AG09309 (cell line): ENCODE measurements around the gene ASMT.
"Not testable (repeated sequence)": the region's sequence is repeated elsewhere in the genome, so short reads cannot be mapped to it uniquely, and the experiment has no call there.

ENCODE experiments used
- DNase-seq: peaks from one replicate; pipeline ENCODE4 v3.0.0-alpha.2; 2010; ENCODE audit warnings: low read depth
- H3K4me3 ChIP-seq: 2 replicates; pipeline ENCODE4 v1.5.1; 2011; ENCODE audit warnings: mild to moderate bottlenecking, low read depth, low read length, moderate library complexity; ENCODE audit not compliant: control insufficient read depth
- TF ChIP-seq, protein P1 (sequence below): IDR thresholded peaks from 2 replicates; pipeline ENCODE4 v1.5.1; 2011; ENCODE audit warnings: mild to moderate bottlenecking, low read depth, low read length, inconsistent platforms; ENCODE audit not compliant: insufficient read depth, control insufficient read depth; ENCODE audit errors: missing control alignments

ASMT gene, protein sequence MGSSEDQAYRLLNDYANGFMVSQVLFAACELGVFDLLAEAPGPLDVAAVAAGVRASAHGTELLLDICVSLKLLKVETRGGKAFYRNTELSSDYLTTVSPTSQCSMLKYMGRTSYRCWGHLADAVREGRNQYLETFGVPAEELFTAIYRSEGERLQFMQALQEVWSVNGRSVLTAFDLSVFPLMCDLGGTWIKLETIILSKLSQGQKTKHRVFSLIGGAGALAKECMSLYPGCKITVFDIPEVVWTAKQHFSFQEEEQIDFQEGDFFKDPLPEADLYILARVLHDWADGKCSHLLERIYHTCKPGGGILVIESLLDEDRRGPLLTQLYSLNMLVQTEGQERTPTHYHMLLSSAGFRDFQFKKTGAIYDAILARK

DNA sequence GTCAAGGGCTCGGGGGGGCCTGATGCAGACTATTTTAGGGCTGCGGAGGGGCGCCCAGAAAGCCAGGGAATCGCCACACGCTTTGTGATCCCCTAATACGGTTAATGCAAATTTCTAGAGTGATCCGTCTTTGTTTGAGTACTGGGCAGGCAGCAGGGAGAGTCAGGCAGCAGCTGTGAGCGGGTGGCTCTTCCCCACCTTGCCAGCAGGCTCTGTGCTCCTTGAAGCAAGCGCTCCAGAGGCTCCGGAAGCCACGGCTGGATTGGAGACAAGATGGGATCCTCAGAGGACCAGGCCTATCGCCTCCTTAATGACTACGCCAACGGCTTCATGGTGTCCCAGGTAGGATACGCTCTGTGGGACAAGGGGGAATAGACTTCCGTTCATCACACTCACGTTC is at the start of gene ASMT:
Gene ASMT (plus strand): TSS at position 133 of the 400 bp plus-strand sequence. CDS start 141 bp downstream, at position 274.
- DNase-seq, result no peak
- H3K4me3 ChIP-seq, result no peak within 1 kb of the TSS
- TF ChIP-seq, protein P1, sequence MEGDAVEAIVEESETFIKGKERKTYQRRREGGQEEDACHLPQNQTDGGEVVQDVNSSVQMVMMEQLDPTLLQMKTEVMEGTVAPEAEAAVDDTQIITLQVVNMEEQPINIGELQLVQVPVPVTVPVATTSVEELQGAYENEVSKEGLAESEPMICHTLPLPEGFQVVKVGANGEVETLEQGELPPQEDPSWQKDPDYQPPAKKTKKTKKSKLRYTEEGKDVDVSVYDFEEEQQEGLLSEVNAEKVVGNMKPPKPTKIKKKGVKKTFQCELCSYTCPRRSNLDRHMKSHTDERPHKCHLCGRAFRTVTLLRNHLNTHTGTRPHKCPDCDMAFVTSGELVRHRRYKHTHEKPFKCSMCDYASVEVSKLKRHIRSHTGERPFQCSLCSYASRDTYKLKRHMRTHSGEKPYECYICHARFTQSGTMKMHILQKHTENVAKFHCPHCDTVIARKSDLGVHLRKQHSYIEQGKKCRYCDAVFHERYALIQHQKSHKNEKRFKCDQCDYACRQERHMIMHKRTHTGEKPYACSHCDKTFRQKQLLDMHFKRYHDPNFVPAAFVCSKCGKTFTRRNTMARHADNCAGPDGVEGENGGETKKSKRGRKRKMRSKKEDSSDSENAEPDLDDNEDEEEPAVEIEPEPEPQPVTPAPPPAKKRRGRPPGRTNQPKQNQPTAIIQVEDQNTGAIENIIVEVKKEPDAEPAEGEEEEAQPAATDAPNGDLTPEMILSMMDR, result no peak

DNA sequence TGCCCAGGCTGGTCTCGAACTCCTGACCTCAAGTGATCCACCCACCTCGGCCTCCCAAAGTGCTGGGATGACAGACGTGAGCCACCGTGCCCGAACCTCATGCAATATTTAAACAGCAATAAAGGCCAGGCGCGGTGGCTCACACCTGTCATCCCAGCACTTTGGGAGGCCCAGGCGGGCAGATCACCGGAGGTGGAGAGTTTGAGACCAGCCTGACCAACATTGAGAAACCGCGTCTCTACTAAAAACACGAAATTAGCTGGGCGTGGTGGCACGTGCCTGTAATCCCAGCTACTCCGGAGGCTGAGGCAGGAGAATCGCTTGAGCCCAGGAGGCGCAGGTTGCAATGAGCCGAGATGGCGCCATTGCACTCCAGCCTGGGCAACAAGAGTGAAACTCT is 40.7 kb upstream of the ASMT start:
- not testable (repeated sequence) for DNase-seq, H3K4me3 ChIP-seq

DNA sequence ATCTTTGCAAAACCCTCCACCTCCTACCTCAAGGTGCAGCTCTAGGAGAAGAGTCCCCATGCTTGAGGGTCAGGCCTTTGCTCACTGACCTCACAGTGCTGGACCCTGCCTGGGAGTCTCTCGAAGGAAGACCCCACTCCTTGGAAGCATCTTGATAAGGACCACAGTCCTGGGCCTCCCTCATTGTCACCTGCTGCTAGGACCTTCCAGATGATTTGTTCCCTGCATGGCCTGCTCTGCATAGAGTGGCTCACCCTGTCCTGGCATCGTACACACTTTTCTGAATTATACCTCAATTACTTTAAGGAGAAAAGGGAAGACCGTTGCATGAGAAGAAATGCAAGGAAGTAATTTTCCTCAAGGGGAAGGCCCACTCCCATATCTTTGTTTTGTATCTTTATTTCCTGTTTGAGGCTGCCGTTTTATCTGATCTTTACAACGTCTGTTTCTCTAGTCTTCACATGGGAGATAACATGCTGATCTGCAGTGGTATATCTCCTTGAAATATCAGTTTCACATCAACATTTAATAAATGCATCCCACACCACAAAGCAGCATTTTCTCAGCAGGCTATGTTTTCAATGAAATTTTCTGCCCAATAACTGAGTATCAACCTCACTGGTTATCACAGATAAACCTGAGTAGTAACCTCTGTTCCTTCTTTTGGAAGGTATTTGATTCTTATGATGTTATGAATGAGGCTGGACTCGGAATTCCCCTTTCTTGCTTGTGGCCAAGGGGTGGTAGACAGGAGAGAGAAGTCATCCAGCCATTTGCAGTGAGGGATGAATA is 38.5 kb upstream of the ASMT start:
- TF ChIP-seq, protein P1, result no peak
- DNase-seq, result no peak
- no peak overlapping the region for H3K4me3 ChIP-seq

DNA sequence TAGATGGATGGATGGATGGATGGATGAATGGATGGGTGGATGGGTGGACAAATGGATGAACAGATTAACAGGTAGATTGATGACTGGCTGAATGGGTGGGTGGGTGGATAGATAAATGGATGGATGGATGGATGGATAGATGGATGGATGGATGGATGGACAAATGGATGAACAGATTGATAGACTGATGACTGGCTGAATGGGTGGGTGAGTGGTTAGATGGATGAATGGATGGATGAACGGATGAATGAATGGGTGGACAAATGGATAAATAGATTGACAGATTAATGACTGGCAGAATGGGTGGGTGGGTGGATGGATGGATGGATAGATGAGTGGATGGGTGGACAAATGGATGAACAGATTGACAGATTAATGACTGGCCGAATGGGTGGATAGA is 37.0 kb upstream of the ASMT start:
- TF ChIP-seq, protein P1, result no peak
- no peak for DNase-seq
- H3K4me3 ChIP-seq, result no peak overlapping the region

DNA sequence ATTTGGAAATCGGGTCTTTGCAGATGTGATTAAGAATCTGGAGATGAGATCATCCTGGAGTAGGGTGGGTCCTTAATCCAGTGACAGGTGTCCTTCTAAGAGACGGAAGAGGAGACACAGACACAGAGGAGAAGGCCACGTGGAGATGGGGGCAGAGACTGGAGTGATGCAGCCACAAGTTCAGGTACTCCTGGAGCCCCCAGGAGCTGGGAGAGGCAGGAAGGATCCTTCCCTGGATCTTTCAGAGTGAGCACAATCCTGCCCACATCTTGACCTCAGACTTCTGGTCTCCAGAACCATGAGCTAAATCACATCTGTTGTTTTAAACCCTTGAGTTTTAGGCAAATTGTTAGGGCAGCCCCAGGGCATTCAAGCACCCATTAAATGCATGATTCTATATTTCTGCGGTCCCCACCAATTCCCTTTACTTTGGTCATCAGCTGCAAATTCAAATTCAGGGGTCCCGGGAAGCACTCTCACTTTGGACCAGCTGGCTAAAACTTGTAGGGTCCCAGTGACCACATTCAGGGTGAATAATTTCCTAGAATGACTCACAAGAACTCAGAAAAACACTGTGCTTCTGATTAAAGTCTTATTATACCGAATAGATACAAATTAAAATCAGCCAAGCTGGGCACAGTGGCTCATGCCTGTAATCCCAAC is 36.2 kb upstream of the ASMT start:
- no peak for DNase-seq
- TF ChIP-seq, protein P1, result no peak
- no peak overlapping the region for H3K4me3 ChIP-seq

DNA sequence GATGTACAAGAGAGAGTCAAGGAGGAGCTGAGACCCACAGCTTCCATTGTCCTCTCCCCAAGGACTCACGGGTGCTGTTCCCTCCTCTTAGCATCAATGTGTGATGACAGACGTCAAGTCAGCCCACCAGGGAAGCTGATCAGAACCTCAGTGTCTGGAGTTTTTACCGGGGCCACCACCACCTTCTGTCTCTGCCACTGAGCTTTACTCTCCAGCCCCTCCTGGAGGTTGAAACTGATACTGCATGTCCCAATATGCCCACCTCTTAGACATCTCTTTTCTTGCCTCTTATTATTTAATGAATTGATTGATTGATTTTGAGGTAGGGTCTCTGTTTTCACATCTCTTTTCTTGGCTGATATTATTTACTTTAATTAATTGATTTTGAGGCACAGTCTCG is 33.7 kb upstream of the ASMT start:
- TF ChIP-seq, protein P1, result peak; percentile 76
- no peak for DNase-seq
- no peak overlapping the region for H3K4me3 ChIP-seq
